ENCODE results near the gene EPO. TPM values are rescaled to one million over a fixed set of nuclear protein-coding genes. Genes with fewer than 3 reads are reported as not detected.
A peak's percentile ranks its signal among the peaks of the same experiment; 100 is the strongest.

EPO gene
- total and polyA plus RNA-seq, 2 donors (not counting 1 experiment from before 2014, with no cell fraction given), result 0.10 TPM; not detected in 1

DNA sequence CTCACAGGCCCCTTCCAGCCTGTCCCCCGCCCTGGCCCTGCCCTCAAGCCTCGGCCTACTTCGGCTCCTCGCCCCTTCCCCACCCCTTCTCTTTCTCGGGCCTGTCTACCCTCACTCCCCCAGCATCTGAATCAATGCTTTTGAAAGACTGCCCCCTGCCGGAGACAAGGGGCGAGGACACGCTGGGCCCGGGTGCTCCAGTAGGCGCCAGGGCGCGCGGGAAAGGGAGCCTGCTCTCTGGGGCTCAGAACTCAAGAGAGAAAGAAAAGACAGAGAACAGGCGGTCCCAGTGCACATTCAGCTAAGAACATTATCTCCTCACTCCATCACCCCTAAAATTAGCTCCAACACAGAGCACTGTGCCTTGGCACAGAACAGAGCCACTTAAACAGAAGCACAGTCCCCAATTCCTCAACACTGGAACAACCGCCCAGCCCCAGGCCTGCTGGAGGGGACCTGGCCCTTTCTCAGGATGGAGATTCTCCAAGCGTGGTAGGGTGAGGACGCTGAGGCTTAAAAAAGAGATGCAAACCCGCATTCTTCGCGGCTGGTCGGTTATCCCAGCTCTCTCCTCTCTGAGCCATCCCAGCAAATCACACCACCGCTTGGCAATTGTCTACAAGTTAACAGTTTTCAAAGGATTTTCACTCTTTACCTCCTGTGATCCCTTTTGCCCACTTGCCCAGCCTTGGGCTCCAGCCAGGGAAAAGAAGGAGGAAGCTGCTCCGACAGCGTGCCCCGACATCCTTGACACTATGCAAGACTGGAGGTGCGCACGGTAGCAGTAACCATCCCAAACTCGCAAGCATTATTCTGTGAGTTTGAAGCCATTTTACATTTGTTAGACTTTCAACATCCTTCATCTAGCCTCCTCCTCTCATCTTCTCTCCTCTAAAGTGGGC is 28.3 kb upstream of the EPO start:
- ChIA-PET CTCF (interaction anchor here (0.6 to 9.8 kb wide), 41 partner anchors 9 to 684 kb away, joined by 3 to 85 read pairs (median 4); partner anchors contain the start of genes AGFG2, FBXO24, LRCH4 and MOSPD3), POLR2A (interaction anchor here (0.6 to 2.3 kb wide), 5 partner anchors 12 to 93 kb away, joined by 3 to 6 read pairs (median 4); no protein-coding TSS in a partner anchor)
- Histone ChIP-seq H3K4me1 (ENCODE audit: control insufficient read depth in 2 of 2, insufficient read depth in 2 of 2, low read length in 2 of 2) (peaks cover 52 to 55% of the 10 kb centered on the region in 2 donors), H3K4me3 (ENCODE audit: control extremely low read depth in 1 of 5, extremely low read depth in 1 of 5, insufficient read depth in 1 of 5, low read depth in 2 of 5, low read length in 4 of 5) (peak overlapping the region in 2 of 5 experiments; percentile 58 to 79), H3K27ac (ENCODE audit: low read length in 2 of 2) (no peak overlapping the region), H3K4me2 (replicated peaks; ENCODE audit: low read depth, low read length, poor library complexity, severe bottlenecking) (peak overlapping the region; percentile 98), H3K36me3 (replicated peaks in 1 of 2; ENCODE audit: control extremely low read depth in 1 of 2, control insufficient read depth in 1 of 2, extremely low read depth in 1 of 2, insufficient read depth in 2 of 2, low read length in 1 of 2) (peaks cover 0 to 32% of the 10 kb centered on the region in 2 experiments), H3K9me3 (ENCODE audit: control extremely low read depth in 1 of 3, control insufficient read depth in 2 of 3, insufficient read depth in 1 of 3, low read length in 2 of 3) (no peaks in the 10 kb centered on the region), H3K9ac (ENCODE audit: low read length) (peak overlapping the region; percentile 74), H4K20me1 (ENCODE audit: control insufficient read depth, insufficient read depth, low read length, poor library complexity, severe bottlenecking) (peaks cover 66% of the 10 kb centered on the region), H3K27me3 (replicated peaks in 1 of 4; ENCODE audit: control extremely low read depth in 1 of 4, control insufficient read depth in 3 of 4, insufficient read depth in 4 of 4, low read length in 3 of 4) (no peaks in the 10 kb centered on the region), H3K79me2 (ENCODE audit: control insufficient read depth, insufficient read depth, low read length) (peaks cover 65% of the 10 kb centered on the region), H2AFZ (ENCODE audit: insufficient read depth, low read depth, low read length, poor library complexity, severe bottlenecking) (peak overlapping the region; percentile 10)
- TF ChIP-seq, protein P1, sequence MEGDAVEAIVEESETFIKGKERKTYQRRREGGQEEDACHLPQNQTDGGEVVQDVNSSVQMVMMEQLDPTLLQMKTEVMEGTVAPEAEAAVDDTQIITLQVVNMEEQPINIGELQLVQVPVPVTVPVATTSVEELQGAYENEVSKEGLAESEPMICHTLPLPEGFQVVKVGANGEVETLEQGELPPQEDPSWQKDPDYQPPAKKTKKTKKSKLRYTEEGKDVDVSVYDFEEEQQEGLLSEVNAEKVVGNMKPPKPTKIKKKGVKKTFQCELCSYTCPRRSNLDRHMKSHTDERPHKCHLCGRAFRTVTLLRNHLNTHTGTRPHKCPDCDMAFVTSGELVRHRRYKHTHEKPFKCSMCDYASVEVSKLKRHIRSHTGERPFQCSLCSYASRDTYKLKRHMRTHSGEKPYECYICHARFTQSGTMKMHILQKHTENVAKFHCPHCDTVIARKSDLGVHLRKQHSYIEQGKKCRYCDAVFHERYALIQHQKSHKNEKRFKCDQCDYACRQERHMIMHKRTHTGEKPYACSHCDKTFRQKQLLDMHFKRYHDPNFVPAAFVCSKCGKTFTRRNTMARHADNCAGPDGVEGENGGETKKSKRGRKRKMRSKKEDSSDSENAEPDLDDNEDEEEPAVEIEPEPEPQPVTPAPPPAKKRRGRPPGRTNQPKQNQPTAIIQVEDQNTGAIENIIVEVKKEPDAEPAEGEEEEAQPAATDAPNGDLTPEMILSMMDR (IDR thresholded peaks at IDR 0.05), result peak; percentile 88
- TF ChIP-seq EZH2 (IDR thresholded peaks at IDR 0.05; ENCODE audit: borderline replicate concordance, insufficient read depth, low read depth, low read length, poor library complexity, severe bottlenecking), result no peak
- Mint-ChIP-seq H3K4me1 (peaks cover 51% of the 10 kb centered on the region), H3K9me3 (ENCODE audit: insufficient read depth) (no peaks in the 10 kb centered on the region), H3K27me3 (no peaks in the 10 kb centered on the region), H3K4me3 (peak overlapping the region; percentile 89), H3K27ac (peak overlapping the region; percentile 92)
- ATAC-seq (ENCODE audit: low read depth) (peak; percentile 60), DNase-seq (peak; percentile 86)
- intact Hi-C loops (cut with micrococcal nuclease), result loop anchor here (1.0 to 5.0 kb wide), 6 partner anchors 13 to 160 kb away; partner anchors contain the start of genes GNB2 and SLC12A9
- 30% methylated on average over 20 of the region's 28 CpGs for WGBS (ENCODE audit: insufficient coverage)
